GM23338 (cell line): ENCODE data around the gene PIM3.

Source experiments
- CREB1 ChIP-seq: fragments of 250-450 bp; sonication (Bioruptor Pico); IDR thresholded peaks from 2 replicates; pipeline ENCODE4 v1.5.0; 2020; ENCODE audit warnings: low read depth, mild to moderate bottlenecking, moderate library complexity
- EZH2 ChIP-seq: fragments of 200-600 bp; sonication (generic); IDR thresholded peaks from one replicate; pipeline ENCODE4 v1.8.0; 2017; ENCODE audit warnings: antibody characterized with exemption, mild to moderate bottlenecking, low read depth; ENCODE audit not compliant: unreplicated experiment
- EZH2phosphoT487 ChIP-seq: fragments of 200-600 bp; sonication (generic); IDR thresholded peaks from one replicate; pipeline ENCODE4 v1.8.1; 2018; ENCODE audit warnings: antibody characterized with exemption; ENCODE audit not compliant: unreplicated experiment
- JUNB ChIP-seq: IDR thresholded peaks from one replicate; pipeline ENCODE4 v1.6.1; 2016; ENCODE audit warnings: antibody characterized with exemption; ENCODE audit not compliant: unreplicated experiment
- NANOG ChIP-seq: IDR thresholded peaks from 2 replicates; pipeline ENCODE4 v1.6.1; 2016; ENCODE audit warnings: antibody characterized with exemption, borderline replicate concordance
- POLR2AphosphoS5 ChIP-seq: IDR thresholded peaks from 2 replicates; pipeline ENCODE4 v1.6.1; 2016; ENCODE audit warnings: antibody characterized with exemption, low read depth
- ZNF114 ChIP-seq: fragments of 250-450 bp; sonication (Bioruptor Pico); IDR thresholded peaks from 2 replicates; pipeline ENCODE4 v1.5.0; 2020; ENCODE audit warnings: mild to moderate bottlenecking, moderate library complexity
- TF ChIP-seq, protein P1 (sequence below): IDR thresholded peaks from one replicate; pipeline ENCODE4 v1.6.1; 2018; ENCODE audit warnings: antibody characterized with exemption; ENCODE audit not compliant: unreplicated experiment
- TF ChIP-seq, protein P2 (sequence below), 2 experiments: fragments of 200-600 bp in 1 of 2; sonication (generic) in 1 of 2; conservative IDR thresholded peaks; 2 replicates each; pipeline versions ENCODE4 v1.5.1 to v1.6.1; 2016 to 2017; ENCODE audit warnings: antibody characterized with exemption in 2 of 2, low read depth in 2 of 2, mild to moderate bottlenecking in 2 of 2, moderate library complexity in 1 of 2
- TF ChIP-seq, protein P3 (sequence below): IDR thresholded peaks from 2 replicates; pipeline ENCODE4 v1.6.1; 2016; ENCODE audit warnings: antibody characterized with exemption
- TF ChIP-seq, protein P4 (sequence below): fragments of 250-450 bp; sonication (Bioruptor Pico); IDR thresholded peaks from 2 replicates; pipeline ENCODE4 v1.5.0; 2020; ENCODE audit warnings: mild to moderate bottlenecking, moderate library complexity

DNA sequence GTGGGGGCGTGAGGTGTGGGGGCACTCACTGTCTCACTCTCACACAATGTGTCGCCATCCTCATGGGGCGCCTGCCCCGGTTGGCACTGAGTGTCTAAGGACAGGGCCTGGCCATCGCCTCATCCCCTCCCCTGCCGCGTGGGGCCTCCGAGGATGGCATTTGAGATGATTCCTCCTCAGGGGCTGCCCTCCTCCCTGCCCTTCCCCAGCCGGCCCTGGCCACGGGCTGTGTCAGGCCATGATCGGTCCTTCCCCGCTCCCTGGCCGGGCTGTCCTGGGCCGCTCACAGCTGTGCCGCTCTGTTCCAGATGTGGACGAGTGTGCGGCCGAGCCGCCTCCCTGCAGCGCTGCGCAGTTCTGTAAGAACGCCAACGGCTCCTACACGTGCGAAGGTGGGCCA lies 37.6 kb upstream of the PIM3 start:
- TF ChIP-seq, protein P1, sequence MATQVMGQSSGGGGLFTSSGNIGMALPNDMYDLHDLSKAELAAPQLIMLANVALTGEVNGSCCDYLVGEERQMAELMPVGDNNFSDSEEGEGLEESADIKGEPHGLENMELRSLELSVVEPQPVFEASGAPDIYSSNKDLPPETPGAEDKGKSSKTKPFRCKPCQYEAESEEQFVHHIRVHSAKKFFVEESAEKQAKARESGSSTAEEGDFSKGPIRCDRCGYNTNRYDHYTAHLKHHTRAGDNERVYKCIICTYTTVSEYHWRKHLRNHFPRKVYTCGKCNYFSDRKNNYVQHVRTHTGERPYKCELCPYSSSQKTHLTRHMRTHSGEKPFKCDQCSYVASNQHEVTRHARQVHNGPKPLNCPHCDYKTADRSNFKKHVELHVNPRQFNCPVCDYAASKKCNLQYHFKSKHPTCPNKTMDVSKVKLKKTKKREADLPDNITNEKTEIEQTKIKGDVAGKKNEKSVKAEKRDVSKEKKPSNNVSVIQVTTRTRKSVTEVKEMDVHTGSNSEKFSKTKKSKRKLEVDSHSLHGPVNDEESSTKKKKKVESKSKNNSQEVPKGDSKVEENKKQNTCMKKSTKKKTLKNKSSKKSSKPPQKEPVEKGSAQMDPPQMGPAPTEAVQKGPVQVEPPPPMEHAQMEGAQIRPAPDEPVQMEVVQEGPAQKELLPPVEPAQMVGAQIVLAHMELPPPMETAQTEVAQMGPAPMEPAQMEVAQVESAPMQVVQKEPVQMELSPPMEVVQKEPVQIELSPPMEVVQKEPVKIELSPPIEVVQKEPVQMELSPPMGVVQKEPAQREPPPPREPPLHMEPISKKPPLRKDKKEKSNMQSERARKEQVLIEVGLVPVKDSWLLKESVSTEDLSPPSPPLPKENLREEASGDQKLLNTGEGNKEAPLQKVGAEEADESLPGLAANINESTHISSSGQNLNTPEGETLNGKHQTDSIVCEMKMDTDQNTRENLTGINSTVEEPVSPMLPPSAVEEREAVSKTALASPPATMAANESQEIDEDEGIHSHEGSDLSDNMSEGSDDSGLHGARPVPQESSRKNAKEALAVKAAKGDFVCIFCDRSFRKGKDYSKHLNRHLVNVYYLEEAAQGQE, result no peak
- TF ChIP-seq, protein P2, sequence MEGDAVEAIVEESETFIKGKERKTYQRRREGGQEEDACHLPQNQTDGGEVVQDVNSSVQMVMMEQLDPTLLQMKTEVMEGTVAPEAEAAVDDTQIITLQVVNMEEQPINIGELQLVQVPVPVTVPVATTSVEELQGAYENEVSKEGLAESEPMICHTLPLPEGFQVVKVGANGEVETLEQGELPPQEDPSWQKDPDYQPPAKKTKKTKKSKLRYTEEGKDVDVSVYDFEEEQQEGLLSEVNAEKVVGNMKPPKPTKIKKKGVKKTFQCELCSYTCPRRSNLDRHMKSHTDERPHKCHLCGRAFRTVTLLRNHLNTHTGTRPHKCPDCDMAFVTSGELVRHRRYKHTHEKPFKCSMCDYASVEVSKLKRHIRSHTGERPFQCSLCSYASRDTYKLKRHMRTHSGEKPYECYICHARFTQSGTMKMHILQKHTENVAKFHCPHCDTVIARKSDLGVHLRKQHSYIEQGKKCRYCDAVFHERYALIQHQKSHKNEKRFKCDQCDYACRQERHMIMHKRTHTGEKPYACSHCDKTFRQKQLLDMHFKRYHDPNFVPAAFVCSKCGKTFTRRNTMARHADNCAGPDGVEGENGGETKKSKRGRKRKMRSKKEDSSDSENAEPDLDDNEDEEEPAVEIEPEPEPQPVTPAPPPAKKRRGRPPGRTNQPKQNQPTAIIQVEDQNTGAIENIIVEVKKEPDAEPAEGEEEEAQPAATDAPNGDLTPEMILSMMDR (conservative IDR thresholded peaks at IDR 0.05; ENCODE audit: low read depth in 2 of 2), result no peak
- no peak for TF ChIP-seq CREB1
- TF ChIP-seq POLR2AphosphoS5, result no peak
- no peak for TF ChIP-seq JUNB
- TF ChIP-seq EZH2, result no peak
- TF ChIP-seq, protein P3, sequence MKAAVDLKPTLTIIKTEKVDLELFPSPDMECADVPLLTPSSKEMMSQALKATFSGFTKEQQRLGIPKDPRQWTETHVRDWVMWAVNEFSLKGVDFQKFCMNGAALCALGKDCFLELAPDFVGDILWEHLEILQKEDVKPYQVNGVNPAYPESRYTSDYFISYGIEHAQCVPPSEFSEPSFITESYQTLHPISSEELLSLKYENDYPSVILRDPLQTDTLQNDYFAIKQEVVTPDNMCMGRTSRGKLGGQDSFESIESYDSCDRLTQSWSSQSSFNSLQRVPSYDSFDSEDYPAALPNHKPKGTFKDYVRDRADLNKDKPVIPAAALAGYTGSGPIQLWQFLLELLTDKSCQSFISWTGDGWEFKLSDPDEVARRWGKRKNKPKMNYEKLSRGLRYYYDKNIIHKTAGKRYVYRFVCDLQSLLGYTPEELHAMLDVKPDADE, result no peak
- TF ChIP-seq EZH2phosphoT487, result no peak
- no peak for TF ChIP-seq NANOG
- TF ChIP-seq ZNF114 (CRISPR knock-in tag), result no peak
- TF ChIP-seq, protein P4, sequence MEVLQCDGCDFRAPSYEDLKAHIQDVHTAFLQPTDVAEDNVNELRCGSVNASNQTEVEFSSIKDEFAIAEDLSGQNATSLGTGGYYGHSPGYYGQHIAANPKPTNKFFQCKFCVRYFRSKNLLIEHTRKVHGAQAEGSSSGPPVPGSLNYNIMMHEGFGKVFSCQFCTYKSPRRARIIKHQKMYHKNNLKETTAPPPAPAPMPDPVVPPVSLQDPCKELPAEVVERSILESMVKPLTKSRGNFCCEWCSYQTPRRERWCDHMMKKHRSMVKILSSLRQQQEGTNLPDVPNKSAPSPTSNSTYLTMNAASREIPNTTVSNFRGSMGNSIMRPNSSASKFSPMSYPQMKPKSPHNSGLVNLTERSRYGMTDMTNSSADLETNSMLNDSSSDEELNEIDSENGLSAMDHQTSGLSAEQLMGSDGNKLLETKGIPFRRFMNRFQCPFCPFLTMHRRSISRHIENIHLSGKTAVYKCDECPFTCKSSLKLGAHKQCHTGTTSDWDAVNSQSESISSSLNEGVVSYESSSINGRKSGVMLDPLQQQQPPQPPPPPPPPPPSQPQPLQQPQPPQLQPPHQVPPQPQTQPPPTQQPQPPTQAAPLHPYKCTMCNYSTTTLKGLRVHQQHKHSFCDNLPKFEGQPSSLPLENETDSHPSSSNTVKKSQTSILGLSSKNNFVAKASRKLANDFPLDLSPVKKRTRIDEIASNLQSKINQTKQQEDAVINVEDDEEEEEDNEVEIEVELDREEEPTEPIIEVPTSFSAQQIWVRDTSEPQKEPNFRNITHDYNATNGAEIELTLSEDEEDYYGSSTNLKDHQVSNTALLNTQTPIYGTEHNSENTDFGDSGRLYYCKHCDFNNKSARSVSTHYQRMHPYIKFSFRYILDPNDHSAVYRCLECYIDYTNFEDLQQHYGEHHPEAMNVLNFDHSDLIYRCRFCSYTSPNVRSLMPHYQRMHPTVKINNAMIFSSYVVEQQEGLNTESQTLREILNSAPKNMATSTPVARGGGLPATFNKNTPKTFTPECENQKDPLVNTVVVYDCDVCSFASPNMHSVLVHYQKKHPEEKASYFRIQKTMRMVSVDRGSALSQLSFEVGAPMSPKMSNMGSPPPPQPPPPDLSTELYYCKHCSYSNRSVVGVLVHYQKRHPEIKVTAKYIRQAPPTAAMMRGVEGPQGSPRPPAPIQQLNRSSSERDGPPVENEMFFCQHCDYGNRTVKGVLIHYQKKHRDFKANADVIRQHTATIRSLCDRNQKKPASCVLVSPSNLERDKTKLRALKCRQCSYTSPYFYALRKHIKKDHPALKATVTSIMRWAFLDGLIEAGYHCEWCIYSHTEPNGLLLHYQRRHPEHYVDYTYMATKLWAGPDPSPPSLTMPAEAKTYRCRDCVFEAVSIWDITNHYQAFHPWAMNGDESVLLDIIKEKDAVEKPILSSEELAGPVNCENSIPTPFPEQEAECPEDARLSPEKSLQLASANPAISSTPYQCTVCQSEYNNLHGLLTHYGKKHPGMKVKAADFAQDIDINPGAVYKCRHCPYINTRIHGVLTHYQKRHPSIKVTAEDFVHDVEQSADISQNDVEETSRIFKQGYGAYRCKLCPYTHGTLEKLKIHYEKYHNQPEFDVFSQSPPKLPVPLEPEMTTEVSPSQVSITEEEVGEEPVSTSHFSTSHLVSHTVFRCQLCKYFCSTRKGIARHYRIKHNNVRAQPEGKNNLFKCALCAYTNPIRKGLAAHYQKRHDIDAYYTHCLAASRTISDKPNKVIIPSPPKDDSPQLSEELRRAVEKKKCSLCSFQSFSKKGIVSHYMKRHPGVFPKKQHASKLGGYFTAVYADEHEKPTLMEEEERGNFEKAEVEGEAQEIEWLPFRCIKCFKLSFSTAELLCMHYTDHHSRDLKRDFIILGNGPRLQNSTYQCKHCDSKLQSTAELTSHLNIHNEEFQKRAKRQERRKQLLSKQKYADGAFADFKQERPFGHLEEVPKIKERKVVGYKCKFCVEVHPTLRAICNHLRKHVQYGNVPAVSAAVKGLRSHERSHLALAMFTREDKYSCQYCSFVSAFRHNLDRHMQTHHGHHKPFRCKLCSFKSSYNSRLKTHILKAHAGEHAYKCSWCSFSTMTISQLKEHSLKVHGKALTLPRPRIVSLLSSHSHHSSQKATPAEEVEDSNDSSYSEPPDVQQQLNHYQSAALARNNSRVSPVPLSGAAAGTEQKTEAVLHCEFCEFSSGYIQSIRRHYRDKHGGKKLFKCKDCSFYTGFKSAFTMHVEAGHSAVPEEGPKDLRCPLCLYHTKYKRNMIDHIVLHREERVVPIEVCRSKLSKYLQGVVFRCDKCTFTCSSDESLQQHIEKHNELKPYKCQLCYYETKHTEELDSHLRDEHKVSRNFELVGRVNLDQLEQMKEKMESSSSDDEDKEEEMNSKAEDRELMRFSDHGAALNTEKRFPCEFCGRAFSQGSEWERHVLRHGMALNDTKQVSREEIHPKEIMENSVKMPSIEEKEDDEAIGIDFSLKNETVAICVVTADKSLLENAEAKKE (CRISPR knock-in tag), result no peak
